ENCODE data around the gene ARMC9.
A peak's percentile ranks its signal among the peaks of the same experiment; 100 is the strongest.

ARMC9 gene

GRCh38 chr2:231191896-231192872 is 6.2 kb upstream of the ARMC9 start:
- TF ChIP-seq TCF4 (CRISPR knock-in tag; IDR thresholded peaks at IDR 0.05; ENCODE audit: borderline replicate concordance) (peak; percentile 53; the same call in 1 of the 2 replicates), ZNF565 (CRISPR knock-in tag; conservative IDR thresholded peaks at IDR 0.05; ENCODE audit: low read depth) (no peak), ISL1 (CRISPR knock-in tag; IDR thresholded peaks at IDR 0.05) (no peak; the same call in 1 of the 2 replicates), ZFP3 (CRISPR knock-in tag; IDR thresholded peaks at IDR 0.05) (peak; percentile 52; the same call in 1 of the 2 replicates), TSHZ2 (CRISPR knock-in tag; IDR thresholded peaks at IDR 0.05) (peak; percentile 83; the same call in 1 of the 2 replicates), CSDC2 (CRISPR knock-in tag; IDR thresholded peaks at IDR 0.05) (0 out of 2 replicates have a peak, but pooled peaks have one; percentile 42), PPARA (CRISPR knock-in tag; IDR thresholded peaks at IDR 0.05; ENCODE audit: borderline replicate concordance) (no peak), ZNF70 (CRISPR knock-in tag; IDR thresholded peaks at IDR 0.05) (peak; percentile 10; the same call in 1 of the 2 replicates), ZNF8 (CRISPR knock-in tag; IDR thresholded peaks at IDR 0.05) (no peak), ARNTL (CRISPR knock-in tag; IDR thresholded peaks at IDR 0.05; ENCODE audit: borderline replicate concordance, low read depth) (no peak), POU6F1 (CRISPR knock-in tag; IDR thresholded peaks at IDR 0.05; ENCODE audit: borderline replicate concordance, low read depth) (no peak), SNAI2 (CRISPR knock-in tag; IDR thresholded peaks at IDR 0.05) (no peak), GLIS3 (CRISPR knock-in tag; IDR thresholded peaks at IDR 0.05) (no peak), BACH2 (CRISPR knock-in tag; IDR thresholded peaks at IDR 0.05; ENCODE audit: borderline replicate concordance) (no peak)
- peak; percentile 99 for ATAC-seq

GRCh38 chr2:231193216-231193615 is 5.2 kb upstream of the ARMC9 start:
- TF ChIP-seq PPARA (CRISPR knock-in tag; IDR thresholded peaks at IDR 0.05; ENCODE audit: borderline replicate concordance) (no peak), TCF4 (CRISPR knock-in tag; IDR thresholded peaks at IDR 0.05; ENCODE audit: borderline replicate concordance) (no peak), POU6F1 (CRISPR knock-in tag; IDR thresholded peaks at IDR 0.05; ENCODE audit: borderline replicate concordance, low read depth) (no peak), CSDC2 (CRISPR knock-in tag; IDR thresholded peaks at IDR 0.05) (no peak), ISL1 (CRISPR knock-in tag; IDR thresholded peaks at IDR 0.05) (no peak), TOX (CRISPR knock-in tag; IDR thresholded peaks at IDR 0.05; ENCODE audit: borderline replicate concordance) (no peak), RARB (CRISPR knock-in tag; IDR thresholded peaks at IDR 0.05) (no peak), ESRRG (CRISPR knock-in tag; IDR thresholded peaks at IDR 0.05) (no peak), ZC3H10 (CRISPR knock-in tag; IDR thresholded peaks at IDR 0.05) (no peak), TSHZ2 (CRISPR knock-in tag; IDR thresholded peaks at IDR 0.05) (no peak), ARNTL (CRISPR knock-in tag; IDR thresholded peaks at IDR 0.05; ENCODE audit: borderline replicate concordance, low read depth) (no peak), ZFP3 (CRISPR knock-in tag; IDR thresholded peaks at IDR 0.05) (no peak), CSRNP3 (CRISPR knock-in tag; IDR thresholded peaks at IDR 0.05) (no peak), SNAI2 (CRISPR knock-in tag; IDR thresholded peaks at IDR 0.05) (no peak), PATZ1 (CRISPR knock-in tag; IDR thresholded peaks at IDR 0.05; ENCODE audit: borderline replicate concordance) (no peak), CREB5 (CRISPR knock-in tag; IDR thresholded peaks at IDR 0.05; ENCODE audit: low read depth) (no peak), BACH2 (CRISPR knock-in tag; IDR thresholded peaks at IDR 0.05; ENCODE audit: borderline replicate concordance) (no peak), ZNF70 (CRISPR knock-in tag; IDR thresholded peaks at IDR 0.05) (no peak), GLIS3 (CRISPR knock-in tag; IDR thresholded peaks at IDR 0.05) (no peak), ZNF8 (CRISPR knock-in tag; IDR thresholded peaks at IDR 0.05) (no peak)

More at GRCh38 chr2:231193216-231193615, 5.2 kb upstream of the ARMC9 start:
- ATAC-seq = no peak
